K562 (cell line): ENCODE results near the gene CLDN5.

Source experiments
- CREB3 ChIP-seq: fragments of 450-650 bp; conservative IDR thresholded peaks from 2 replicates; pipeline ENCODE4 v1.6.1; 2016; ENCODE audit warnings: missing genetic modification characterization, low read depth, mild to moderate bottlenecking, missing compliant biosample characterization, moderate library complexity
- ELK1 ChIP-seq: sonication (generic); formaldehyde crosslinking; IDR thresholded peaks from 2 replicates; pipeline ENCODE4 v1.8.1; 2022; ENCODE audit warnings: missing genetic modification reagents
- PHF20 ChIP-seq: fragments of 450-650 bp; IDR thresholded peaks from 2 replicates; pipeline ENCODE4 v1.6.1; 2018; ENCODE audit not compliant: partially characterized antibody
- POLR2AphosphoS5 ChIP-seq: IDR thresholded peaks from 2 replicates; pipeline ENCODE4 v1.6.1; 2011; ENCODE audit warnings: mild to moderate bottlenecking, low read depth, low read length, moderate library complexity; ENCODE audit not compliant: control insufficient read depth, insufficient read depth
- TF ChIP-seq, protein P1 (sequence below), 2 experiments: fragments of 450-650 bp in 1 of 2; sonication (generic) in 1 of 2; formaldehyde crosslinking in 1 of 2; IDR thresholded peaks; 2 replicates each; pipeline versions ENCODE4 v1.7.1 to v1.9.0; 2016 to 2022; ENCODE audit warnings: inconsistent platforms in 1 of 2, mild to moderate bottlenecking in 1 of 2, missing genetic modification reagents in 1 of 2

DNA sequence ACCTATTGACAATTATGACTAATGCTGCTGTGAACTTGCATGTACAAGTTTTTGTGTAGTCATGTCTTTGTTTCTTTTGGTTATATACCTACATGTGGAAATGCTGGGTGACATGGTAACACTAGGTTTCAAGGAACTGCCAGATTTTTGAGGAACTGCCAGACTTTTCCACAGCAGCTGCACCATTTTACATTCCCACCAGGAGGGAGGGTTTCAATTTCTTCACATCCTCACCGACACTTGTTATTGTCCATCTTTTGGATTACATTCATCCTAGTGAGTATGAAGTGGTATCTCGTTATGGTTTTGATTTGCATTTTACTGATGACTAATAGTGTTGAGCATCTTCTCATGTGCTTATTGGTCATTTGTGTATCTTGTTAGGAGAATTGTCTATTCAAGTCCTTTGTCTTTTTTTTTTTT is 13.3 kb downstream of the CLDN5 start:
- TF ChIP-seq CREB3 (tag) (no peak), ELK1 (CRISPR knock-in tag) (no peak), POLR2AphosphoS5 (no peak), PHF20 (no peak)
- TF ChIP-seq, protein P1, sequence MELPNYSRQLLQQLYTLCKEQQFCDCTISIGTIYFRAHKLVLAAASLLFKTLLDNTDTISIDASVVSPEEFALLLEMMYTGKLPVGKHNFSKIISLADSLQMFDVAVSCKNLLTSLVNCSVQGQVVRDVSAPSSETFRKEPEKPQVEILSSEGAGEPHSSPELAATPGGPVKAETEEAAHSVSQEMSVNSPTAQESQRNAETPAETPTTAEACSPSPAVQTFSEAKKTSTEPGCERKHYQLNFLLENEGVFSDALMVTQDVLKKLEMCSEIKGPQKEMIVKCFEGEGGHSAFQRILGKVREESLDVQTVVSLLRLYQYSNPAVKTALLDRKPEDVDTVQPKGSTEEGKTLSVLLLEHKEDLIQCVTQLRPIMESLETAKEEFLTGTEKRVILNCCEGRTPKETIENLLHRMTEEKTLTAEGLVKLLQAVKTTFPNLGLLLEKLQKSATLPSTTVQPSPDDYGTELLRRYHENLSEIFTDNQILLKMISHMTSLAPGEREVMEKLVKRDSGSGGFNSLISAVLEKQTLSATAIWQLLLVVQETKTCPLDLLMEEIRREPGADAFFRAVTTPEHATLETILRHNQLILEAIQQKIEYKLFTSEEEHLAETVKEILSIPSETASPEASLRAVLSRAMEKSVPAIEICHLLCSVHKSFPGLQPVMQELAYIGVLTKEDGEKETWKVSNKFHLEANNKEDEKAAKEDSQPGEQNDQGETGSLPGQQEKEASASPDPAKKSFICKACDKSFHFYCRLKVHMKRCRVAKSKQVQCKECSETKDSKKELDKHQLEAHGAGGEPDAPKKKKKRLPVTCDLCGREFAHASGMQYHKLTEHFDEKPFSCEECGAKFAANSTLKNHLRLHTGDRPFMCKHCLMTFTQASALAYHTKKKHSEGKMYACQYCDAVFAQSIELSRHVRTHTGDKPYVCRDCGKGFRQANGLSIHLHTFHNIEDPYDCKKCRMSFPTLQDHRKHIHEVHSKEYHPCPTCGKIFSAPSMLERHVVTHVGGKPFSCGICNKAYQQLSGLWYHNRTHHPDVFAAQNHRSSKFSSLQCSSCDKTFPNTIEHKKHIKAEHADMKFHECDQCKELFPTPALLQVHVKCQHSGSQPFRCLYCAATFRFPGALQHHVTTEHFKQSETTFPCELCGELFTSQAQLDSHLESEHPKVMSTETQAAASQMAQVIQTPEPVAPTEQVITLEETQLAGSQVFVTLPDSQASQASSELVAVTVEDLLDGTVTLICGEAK (IDR thresholded peaks at IDR 0.05): no peak
- TF ChIP-seq, protein P1 (CRISPR knock-in tag; IDR thresholded peaks at IDR 0.05): no peak
